ENCODE results near the gene CANT1.

Gene CANT1

GRCh38 chr17:78993981-78994671 lies 15.4 kb downstream of the CANT1 start:
- DNase-seq, result no peak

GRCh38 chr17:78993241-78993956 lies 16.2 kb downstream of the CANT1 start:
- DNase-seq, result no peak

GRCh38 chr17:78992542-78993212 lies 16.9 kb downstream of the CANT1 start:
- DNase-seq, result no peak

- no peak for DNase-seq
Measured at GRCh38 chr17:78991906-78992532, 17.5 kb downstream of the CANT1 start.

- no peak for DNase-seq
Measured at GRCh38 chr17:78991017-78991738, 18.4 kb downstream of the CANT1 start.

- no peak for DNase-seq
Measured at GRCh38 chr17:78990349-78991016, 19.1 kb downstream of the CANT1 start.

- no peak for DNase-seq
Measured at GRCh38 chr17:78988152-78988551, 21.4 kb downstream of the CANT1 start.

GRCh38 chr17:78986649-78987328 lies 22.8 kb downstream of the CANT1 start:
- DNase-seq, result no peak

GRCh38 chr17:78986048-78986648 lies 23.4 kb downstream of the CANT1 start:
- DNase-seq, result no peak

- DNase-seq, result no peak
Measured at GRCh38 chr17:78985395-78985794, 24.2 kb downstream of the CANT1 start.

- no peak for DNase-seq
Measured at GRCh38 chr17:78981010-78981888, 28.3 kb downstream of the CANT1 start.

- DNase-seq, result no peak
Measured at GRCh38 chr17:78980624-78980972, 29.0 kb downstream of the CANT1 start.

GRCh38 chr17:78979780-78980623 lies 29.6 kb downstream of the CANT1 start, which contains the start of gene LGALS3BP:
TSS of gene LGALS3BP (minus strand) at chr17:78979923. CDS start at chr17:78977191, 2,732 bp downstream.
- DNase-seq, result peak; percentile 97

- DNase-seq, result no peak
Measured at GRCh38 chr17:78977997-78978973, 31.3 kb downstream of the CANT1 start.

- no peak for DNase-seq
Measured at GRCh38 chr17:78977681-78977943, 32.0 kb downstream of the CANT1 start.

GRCh38 chr17:78976907-78977680 lies 32.5 kb downstream of the CANT1 start:
- no peak for DNase-seq

Measured in NCI-H2081 treated with DMSO at 0.1 percent for 48 hours (cell line).